Caco-2 (cell line): ENCODE results near the gene CRACR2B. TPM values are rescaled to one million over a fixed set of nuclear protein-coding genes. Genes with fewer than 3 reads are reported as not detected.

Experiments used
- BruUV-seq: library from RNA; stranded (reverse); fragments of 400-500 nt; replicated peaks from 2 replicates; lab custom pipeline; 2021; lab: Mats Ljungman, UMichigan
- CTCF ChIA-PET: fragments of 300-600 bp; sonication (Branson Sonifier 250); formaldehyde crosslinking; loops from one replicate; lab custom pipeline; 2022; ENCODE audit warnings: antibody characterized with exemption; lab: Charles Lee
- POLR2A ChIA-PET: fragments of 300-600 bp; sonication (Branson Sonifier 250); formaldehyde crosslinking; loops from one replicate; lab custom pipeline; 2022; ENCODE audit warnings: antibody characterized with exemption; lab: Charles Lee
- DNase-seq, 2 experiments: peaks; one replicate each; pipeline versions ENCODE4 v3.0.0 to v3.0.0-alpha.2; 2020 to 2022
- H3K27me3 ChIP-seq: replicated peaks from 2 replicates; pipeline ENCODE4 v1.6.0; 2011; ENCODE audit warnings: low read length; ENCODE audit not compliant: control insufficient read depth, insufficient read depth
- H3K36me3 ChIP-seq: 2 replicates; pipeline ENCODE4 v1.5.1; 2011; ENCODE audit warnings: low read length; ENCODE audit not compliant: control insufficient read depth, insufficient read depth
- H3K4me1 ChIP-seq: fragments of 250-450 bp; sonication (Bioruptor Pico); 2 replicates; pipeline ENCODE4 v1.5.1; 2020; ENCODE audit warnings: mild to moderate bottlenecking
- H3K4me3 ChIP-seq: 2 replicates; pipeline ENCODE4 v1.5.1; 2011; ENCODE audit warnings: low read depth, mild to moderate bottlenecking, control low read depth, low read length
- H3K9me3 ChIP-seq: fragments of 250-450 bp; sonication (Bioruptor Pico); 2 replicates; pipeline ENCODE4 v1.5.1; 2020; ENCODE audit warnings: mild to moderate bottlenecking, moderate library complexity
- H3K27ac Mint-ChIP-seq: one replicate; pipeline ENCODE4 v1.8.0; 2022; ENCODE audit warnings: mixed read lengths; ENCODE audit not compliant: unreplicated experiment
- H3K27me3 Mint-ChIP-seq: one replicate; pipeline ENCODE4 v1.8.0; 2022; ENCODE audit warnings: mixed read lengths; ENCODE audit not compliant: insufficient read depth, unreplicated experiment
- H3K36me3 Mint-ChIP-seq: one replicate; pipeline ENCODE4 v1.8.0; 2022; ENCODE audit warnings: mild to moderate bottlenecking, mixed read lengths; ENCODE audit not compliant: insufficient read depth, unreplicated experiment
- H3K4me1 Mint-ChIP-seq: one replicate; pipeline ENCODE4 v1.8.0; 2022; ENCODE audit warnings: low read depth, mixed read lengths; ENCODE audit not compliant: unreplicated experiment
- H3K4me3 Mint-ChIP-seq: one replicate; pipeline ENCODE4 v1.8.0; 2022; ENCODE audit warnings: mild to moderate bottlenecking, moderate library complexity, mixed read lengths; ENCODE audit not compliant: unreplicated experiment
- H3K9me3 Mint-ChIP-seq: one replicate; pipeline ENCODE4 v1.8.0; 2022; ENCODE audit warnings: mixed read lengths; ENCODE audit not compliant: unreplicated experiment
- intact Hi-C: fragments of 100-400 bp; cut with micrococcal nuclease; formaldehyde crosslinking; loops from one replicate; pipeline ENCODE4 v1.10.0; 2022; ENCODE audit not compliant: unreplicated experiment
- total RNA-seq: library from RNA; stranded (reverse); gene quantifications from 2 replicates; pipeline ENCODE4 v1.2.3, GENCODE V29; 2022
- TF ChIP-seq, protein P1 (sequence below), 2 experiments: fragments of 200-600 bp in 1 of 2; IDR thresholded peaks; 1 replicate in 1 of 2; 2 replicates in 1 of 2; pipeline versions ENCODE4 v1.5.1 to v1.8.0; 2011 to 2022; ENCODE audit warnings: antibody characterized with exemption in 1 of 2, control low read depth in 1 of 2, inconsistent platforms in 1 of 2, low read depth in 1 of 2, low read length in 1 of 2, mild to moderate bottlenecking in 1 of 2, moderate library complexity in 1 of 2; ENCODE audit not compliant: insufficient read depth in 1 of 2, severe bottlenecking in 1 of 2, unreplicated experiment in 1 of 2

The CRACR2B gene
- total RNA-seq, 1 experiment from 2014 or later, result 15.4 TPM

DNA sequence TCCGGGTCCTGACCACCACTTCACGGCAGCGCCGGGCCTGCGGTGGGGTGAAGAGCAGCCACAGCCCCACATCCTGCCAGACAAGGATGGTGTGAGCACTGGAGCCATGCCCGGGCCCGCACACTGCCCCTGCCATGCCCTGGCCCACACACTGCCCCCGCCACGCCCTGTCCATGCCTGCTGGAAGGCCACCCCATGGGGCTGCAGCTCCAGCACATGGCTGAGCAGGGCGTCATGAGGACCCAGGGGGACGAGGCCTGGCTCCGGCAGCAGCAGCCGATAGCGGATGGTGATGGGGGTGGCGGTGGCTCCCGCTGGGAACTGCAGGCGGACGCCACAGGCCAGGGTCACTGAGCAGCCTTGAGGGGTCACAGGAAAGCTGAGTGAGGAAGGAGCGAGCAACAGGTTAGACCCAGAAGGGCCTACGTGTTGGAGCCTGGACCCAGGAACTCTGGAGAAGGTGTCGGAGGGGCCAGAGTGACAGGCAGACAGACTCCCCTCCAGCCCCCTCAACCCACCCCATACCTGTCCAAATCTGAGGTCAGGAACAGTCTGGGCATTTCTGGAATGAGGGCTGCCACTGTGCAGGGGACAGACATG lies 25.6 kb upstream of the CRACR2B start:
- DNase-seq, result no peak
- peaks cover 31% of the 10 kb centered on the region for H3K36me3 Mint-ChIP-seq
- CTCF ChIA-PET, result no interaction called here
- no peaks in the 10 kb centered on the region for H3K27me3 ChIP-seq
- no peak overlapping the region for H3K27ac Mint-ChIP-seq
- TF ChIP-seq, protein P1, sequence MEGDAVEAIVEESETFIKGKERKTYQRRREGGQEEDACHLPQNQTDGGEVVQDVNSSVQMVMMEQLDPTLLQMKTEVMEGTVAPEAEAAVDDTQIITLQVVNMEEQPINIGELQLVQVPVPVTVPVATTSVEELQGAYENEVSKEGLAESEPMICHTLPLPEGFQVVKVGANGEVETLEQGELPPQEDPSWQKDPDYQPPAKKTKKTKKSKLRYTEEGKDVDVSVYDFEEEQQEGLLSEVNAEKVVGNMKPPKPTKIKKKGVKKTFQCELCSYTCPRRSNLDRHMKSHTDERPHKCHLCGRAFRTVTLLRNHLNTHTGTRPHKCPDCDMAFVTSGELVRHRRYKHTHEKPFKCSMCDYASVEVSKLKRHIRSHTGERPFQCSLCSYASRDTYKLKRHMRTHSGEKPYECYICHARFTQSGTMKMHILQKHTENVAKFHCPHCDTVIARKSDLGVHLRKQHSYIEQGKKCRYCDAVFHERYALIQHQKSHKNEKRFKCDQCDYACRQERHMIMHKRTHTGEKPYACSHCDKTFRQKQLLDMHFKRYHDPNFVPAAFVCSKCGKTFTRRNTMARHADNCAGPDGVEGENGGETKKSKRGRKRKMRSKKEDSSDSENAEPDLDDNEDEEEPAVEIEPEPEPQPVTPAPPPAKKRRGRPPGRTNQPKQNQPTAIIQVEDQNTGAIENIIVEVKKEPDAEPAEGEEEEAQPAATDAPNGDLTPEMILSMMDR (IDR thresholded peaks at IDR 0.05; ENCODE audit: insufficient read depth in 1 of 2, low read depth in 1 of 2, low read length in 1 of 2, severe bottlenecking in 1 of 2, unreplicated experiment in 1 of 2), result no peak
- H3K9me3 ChIP-seq, result no peaks in the 10 kb centered on the region
- H3K4me1 Mint-ChIP-seq, result no peaks in the 10 kb centered on the region
- no peak overlapping the region for H3K4me3 Mint-ChIP-seq
- H3K27me3 Mint-ChIP-seq, result no peaks in the 10 kb centered on the region
- peaks cover 14% of the 10 kb centered on the region; the same call in 1 of the 2 replicates for H3K4me1 ChIP-seq
- POLR2A ChIA-PET, result no interaction called here
- no peak overlapping the region for H3K4me3 ChIP-seq
- H3K9me3 Mint-ChIP-seq, result no peaks in the 10 kb centered on the region
- intact Hi-C loops, result no loop called here
- BruUV-seq, result no TSS peak
- no peaks in the 10 kb centered on the region for H3K36me3 ChIP-seq

DNA sequence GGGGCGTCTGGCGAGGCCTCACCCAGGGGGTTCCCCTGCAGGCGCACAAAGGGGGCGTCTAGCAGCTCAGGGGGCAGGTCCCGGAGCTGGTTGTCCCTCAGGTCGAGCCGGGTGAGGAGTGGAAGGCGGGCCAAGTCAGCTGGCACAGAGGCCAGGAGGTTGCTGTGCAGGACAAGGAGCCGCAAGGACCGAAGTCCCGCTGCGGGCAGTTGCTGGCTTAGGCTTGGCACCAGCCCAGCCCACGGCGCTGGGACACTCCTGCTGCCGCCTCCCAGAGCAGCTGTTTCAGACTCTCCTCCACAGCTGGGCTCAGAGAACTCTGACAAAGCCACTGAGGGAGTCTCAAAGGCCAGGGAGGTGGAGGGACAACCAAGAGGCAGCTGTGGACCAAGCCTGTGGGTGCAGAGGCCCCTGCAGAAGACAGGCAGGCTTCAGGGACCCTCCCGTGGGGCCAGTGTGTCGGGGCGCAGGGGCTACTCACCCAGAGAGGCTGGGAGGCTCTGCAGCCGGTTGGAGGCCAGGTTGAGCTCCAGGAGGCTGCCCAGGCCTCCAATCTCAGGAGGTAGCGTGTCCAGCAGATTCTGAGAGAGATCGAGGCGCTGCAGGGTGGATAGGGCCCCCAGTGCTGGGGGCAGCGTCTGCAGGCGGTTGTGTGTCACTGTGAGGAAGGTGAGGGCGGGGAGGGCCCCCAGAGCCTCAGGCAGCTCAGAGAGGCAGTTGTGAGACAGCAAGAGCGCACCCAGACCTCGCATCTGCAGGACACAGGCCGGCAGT lies 24.8 kb upstream of the CRACR2B start:
- no peaks in the 10 kb centered on the region for H3K27me3 Mint-ChIP-seq
- intact Hi-C loops, result no loop called here
- POLR2A ChIA-PET, result no interaction called here
- TF ChIP-seq, protein P1 (IDR thresholded peaks at IDR 0.05; ENCODE audit: insufficient read depth in 1 of 2, low read depth in 1 of 2, low read length in 1 of 2, severe bottlenecking in 1 of 2, unreplicated experiment in 1 of 2), result no peak
- H3K4me1 ChIP-seq, result peaks cover 14% of the 10 kb centered on the region; the same call in 1 of the 2 replicates
- H3K4me3 ChIP-seq, result no peak overlapping the region
- CTCF ChIA-PET, result no interaction called here
- DNase-seq, result no peak
- no peaks in the 10 kb centered on the region for H3K4me1 Mint-ChIP-seq
- H3K36me3 Mint-ChIP-seq, result peaks cover 25% of the 10 kb centered on the region
- H3K4me3 Mint-ChIP-seq, result peak overlapping the region; percentile 33
- H3K27me3 ChIP-seq, result no peaks in the 10 kb centered on the region
- no TSS peak for BruUV-seq
- no peaks in the 10 kb centered on the region for H3K9me3 Mint-ChIP-seq
- no peaks in the 10 kb centered on the region for H3K9me3 ChIP-seq
- no peaks in the 10 kb centered on the region for H3K36me3 ChIP-seq
- no peak overlapping the region for H3K27ac Mint-ChIP-seq

DNA sequence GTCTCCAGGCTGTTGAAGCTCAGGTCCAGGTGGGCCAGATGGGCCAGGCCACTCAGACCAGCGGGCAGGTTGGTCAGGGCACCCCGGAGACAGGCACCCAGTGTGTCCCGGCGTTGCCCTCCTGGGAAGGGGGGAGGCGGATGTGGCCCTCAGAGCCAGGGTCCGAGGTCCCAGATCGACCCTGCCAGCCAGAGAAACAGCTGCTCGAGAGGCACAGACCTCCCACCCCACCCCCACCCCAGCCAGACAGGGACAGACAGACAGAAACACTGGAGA lies 24.3 kb upstream of the CRACR2B start:
- TF ChIP-seq, protein P1 (IDR thresholded peaks at IDR 0.05; ENCODE audit: insufficient read depth in 1 of 2, low read depth in 1 of 2, low read length in 1 of 2, severe bottlenecking in 1 of 2, unreplicated experiment in 1 of 2), result no peak
- Mint-ChIP-seq H3K4me3 (peak overlapping the region; percentile 74), H3K27me3 (no peaks in the 10 kb centered on the region), H3K36me3 (peaks cover 25% of the 10 kb centered on the region), H3K4me1 (no peaks in the 10 kb centered on the region), H3K27ac (no peak overlapping the region), H3K9me3 (no peaks in the 10 kb centered on the region)
- ChIA-PET CTCF (no interaction called here), POLR2A (no interaction called here)
- Histone ChIP-seq H3K36me3 (no peaks in the 10 kb centered on the region), H3K4me3 (no peak overlapping the region), H3K4me1 (peaks cover 14% of the 10 kb centered on the region; the same call in 1 of the 2 replicates), H3K27me3 (no peaks in the 10 kb centered on the region), H3K9me3 (no peaks in the 10 kb centered on the region)
- no TSS peak for BruUV-seq
- intact Hi-C loops, result no loop called here
- DNase-seq, result no peak
